Tibial nerve (tissue), 4 donors: ENCODE results near the gene CHMP1B. TPM values are rescaled to one million over a fixed set of nuclear protein-coding genes. Genes with fewer than 3 reads are reported as not detected.

Source experiments
- DNase-seq, 2 donors: peaks; one replicate each; pipeline ENCODE4 v3.0.0-alpha.2; 2019; ENCODE audit warnings: low spot score in 2 of 2
- H3K27ac ChIP-seq, 4 donors: fragments of 200-600 bp; sonication (generic) in 3 of 4; one replicate each; pipeline ENCODE4 v1.5.1; 2017 to 2019; ENCODE audit warnings: mild to moderate bottlenecking in 1 of 4
- H3K27me3 ChIP-seq, 2 donors: fragments of 200-600 bp; sonication (generic) in 1 of 2; one replicate each; pipeline versions ENCODE4 v1.5.1 to v1.6.0; 2017 to 2019
- H3K36me3 ChIP-seq, 3 donors: fragments of 200-600 bp; sonication (generic); one replicate each; pipeline ENCODE4 v1.5.1; 2018 to 2019
- H3K4me1 ChIP-seq, 4 donors: fragments of 200-600 bp; sonication (generic) in 3 of 4; one replicate each; pipeline ENCODE4 v1.5.1; 2017 to 2019
- H3K4me3 ChIP-seq, 4 donors: fragments of 200-600 bp; sonication (generic) in 3 of 4; one replicate each; pipeline ENCODE4 v1.5.1; 2017 to 2019; ENCODE audit warnings: mild to moderate bottlenecking in 1 of 4, moderate library complexity in 1 of 4
- H3K9me3 ChIP-seq, 4 donors: fragments of 200-600 bp; sonication (generic) in 3 of 4; one replicate each; pipeline ENCODE4 v1.5.1; 2017 to 2019
- EP300 ChIP-seq, 2 donors: sonication (generic); formaldehyde crosslinking; IDR thresholded peaks; one replicate each; pipeline ENCODE4 v1.6.1; 2017; ENCODE audit warnings: antibody characterized with exemption in 2 of 2, mild to moderate bottlenecking in 1 of 2
- POLR2A ChIP-seq, 2 donors: fragments of 450-650 bp; IDR thresholded peaks; one replicate each; pipeline ENCODE4 v1.6.1; 2017; ENCODE audit warnings: antibody characterized with exemption in 2 of 2, mild to moderate bottlenecking in 2 of 2, moderate library complexity in 2 of 2
- WGBS, 2 donors: methylation state at CpG; one replicate each; pipeline ENCODE4 v1.1.5; 2018; 5-methylcytosine and 5-hydroxymethylcytosine counted together
- total RNA-seq, 4 donors: library from RNA; depleted of rRNA; stranded (reverse); fragments of >200 nt; gene quantifications; one replicate each; pipeline ENCODE4 v1.1.0, GENCODE V29; 2016
- TF ChIP-seq, protein P1 (sequence below), 5 experiments: fragments of 200-600 bp in 3 of 5; fragments of 450-650 bp in 2 of 5; sonication (generic) in 3 of 5; IDR thresholded peaks; one replicate each; pipeline ENCODE4 v1.5.1; 2016 to 2019; ENCODE audit warnings: antibody characterized with exemption in 5 of 5, mild to moderate bottlenecking in 3 of 5, moderate library complexity in 2 of 5

Gene CHMP1B
- total RNA-seq, 4 donors from 2014 or later, result 31.2 to 49.8 (median 38.1) TPM

DNA sequence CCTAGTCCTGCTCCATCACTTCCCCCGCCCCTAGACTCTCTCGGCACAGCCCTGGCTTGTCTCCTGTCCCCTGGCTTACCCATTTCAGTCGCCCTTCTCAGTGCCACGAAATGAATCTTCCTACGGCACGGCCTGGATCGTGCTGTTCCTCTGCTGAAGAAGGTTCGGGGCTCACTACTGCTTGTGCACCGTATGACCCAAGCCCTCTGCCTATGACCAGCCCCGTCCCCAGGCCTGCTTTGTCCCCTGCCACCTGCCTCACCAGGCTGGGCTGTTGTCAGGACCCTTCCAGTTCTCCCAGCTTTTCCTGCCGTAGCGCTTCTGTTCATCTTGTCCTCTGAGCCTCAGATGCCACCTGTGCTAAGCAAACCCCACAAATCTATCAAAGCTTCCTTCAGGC, 13.9 kb downstream of the CHMP1B start:
- no peak overlapping the region for H3K27ac ChIP-seq
- no peak overlapping the region for H3K4me3 ChIP-seq
- no peaks in the 10 kb centered on the region for H3K9me3 ChIP-seq
- 92 to 95% methylated on average over 12 of the region's 12 CpGs for WGBS, 2 donors
- no peaks in the 10 kb centered on the region for H3K27me3 ChIP-seq
- H3K36me3 ChIP-seq, result peaks cover 0 to 17% (median 0%) of the 10 kb centered on the region in 3 donors
- TF ChIP-seq EP300 (IDR thresholded peaks at IDR 0.05), result no peak
- no peak for TF ChIP-seq POLR2A (IDR thresholded peaks at IDR 0.05)
- TF ChIP-seq, protein P1, sequence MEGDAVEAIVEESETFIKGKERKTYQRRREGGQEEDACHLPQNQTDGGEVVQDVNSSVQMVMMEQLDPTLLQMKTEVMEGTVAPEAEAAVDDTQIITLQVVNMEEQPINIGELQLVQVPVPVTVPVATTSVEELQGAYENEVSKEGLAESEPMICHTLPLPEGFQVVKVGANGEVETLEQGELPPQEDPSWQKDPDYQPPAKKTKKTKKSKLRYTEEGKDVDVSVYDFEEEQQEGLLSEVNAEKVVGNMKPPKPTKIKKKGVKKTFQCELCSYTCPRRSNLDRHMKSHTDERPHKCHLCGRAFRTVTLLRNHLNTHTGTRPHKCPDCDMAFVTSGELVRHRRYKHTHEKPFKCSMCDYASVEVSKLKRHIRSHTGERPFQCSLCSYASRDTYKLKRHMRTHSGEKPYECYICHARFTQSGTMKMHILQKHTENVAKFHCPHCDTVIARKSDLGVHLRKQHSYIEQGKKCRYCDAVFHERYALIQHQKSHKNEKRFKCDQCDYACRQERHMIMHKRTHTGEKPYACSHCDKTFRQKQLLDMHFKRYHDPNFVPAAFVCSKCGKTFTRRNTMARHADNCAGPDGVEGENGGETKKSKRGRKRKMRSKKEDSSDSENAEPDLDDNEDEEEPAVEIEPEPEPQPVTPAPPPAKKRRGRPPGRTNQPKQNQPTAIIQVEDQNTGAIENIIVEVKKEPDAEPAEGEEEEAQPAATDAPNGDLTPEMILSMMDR (IDR thresholded peaks at IDR 0.05), result no peak
- H3K4me1 ChIP-seq, result peaks cover 0 to 2% (median 0%) of the 10 kb centered on the region in 4 donors
- DNase-seq, result no peak

DNA sequence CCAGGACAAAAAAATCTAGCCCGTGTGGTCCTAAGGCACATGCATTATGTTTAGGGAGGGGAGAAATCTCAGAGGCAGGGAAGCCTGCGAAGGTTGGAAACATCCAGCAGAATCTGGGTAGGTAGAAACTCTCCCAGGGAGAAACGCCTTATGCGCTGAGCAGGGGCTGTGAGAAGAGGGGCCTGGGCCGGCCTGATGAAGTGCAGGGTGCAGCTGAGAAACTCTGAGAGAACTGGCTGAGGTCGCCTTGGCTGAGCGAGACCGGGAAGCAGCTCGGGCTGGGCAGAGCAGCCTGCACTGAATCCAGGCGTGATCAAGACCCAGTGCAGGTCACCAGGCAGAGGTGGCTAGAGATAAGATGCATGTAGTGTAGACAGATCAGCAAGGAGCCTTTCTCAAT, 15.1 kb downstream of the CHMP1B start:
- DNase-seq, result no peak
- no peak for TF ChIP-seq EP300 (IDR thresholded peaks at IDR 0.05)
- TF ChIP-seq POLR2A (IDR thresholded peaks at IDR 0.05), result no peak
- TF ChIP-seq, protein P1 (IDR thresholded peaks at IDR 0.05), result no peak
- H3K27me3 ChIP-seq, result no peaks in the 10 kb centered on the region
- no peak overlapping the region for H3K4me3 ChIP-seq
- no peaks in the 10 kb centered on the region for H3K4me1 ChIP-seq
- 73 to 86% methylated on average over 10 of the region's 10 CpGs for WGBS, 2 donors
- H3K27ac ChIP-seq, result no peak overlapping the region
- no peaks in the 10 kb centered on the region for H3K9me3 ChIP-seq
- peaks cover 0 to 17% (median 0%) of the 10 kb centered on the region in 3 donors for H3K36me3 ChIP-seq

DNA sequence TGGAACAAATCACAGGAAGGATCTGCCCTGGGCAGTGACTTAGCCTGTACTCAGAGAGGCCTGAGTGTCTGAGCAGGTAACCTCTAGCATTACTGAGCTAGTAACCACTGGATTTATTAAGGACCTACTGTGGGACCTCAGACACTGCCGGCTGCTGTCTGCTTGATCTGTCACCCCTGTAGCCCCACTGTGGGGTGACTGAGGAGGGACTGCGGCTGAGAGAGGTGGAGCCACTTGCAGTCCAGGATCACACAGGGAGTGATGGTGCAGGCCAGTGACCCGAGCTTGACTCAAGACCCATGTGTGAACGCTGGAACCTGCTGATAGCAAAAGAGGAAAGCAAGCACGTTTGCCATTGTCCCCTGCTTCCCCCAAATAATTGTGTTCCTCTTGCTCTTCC, 15.6 kb downstream of the CHMP1B start:
- Histone ChIP-seq H3K27me3 (no peaks in the 10 kb centered on the region), H3K4me3 (no peak overlapping the region), H3K9me3 (no peaks in the 10 kb centered on the region), H3K4me1 (no peaks in the 10 kb centered on the region), H3K27ac (no peak overlapping the region), H3K36me3 (peaks cover 0 to 17% (median 0%) of the 10 kb centered on the region in 3 donors)
- WGBS, 2 donors, result 77 to 82% methylated on average over 5 of the region's 5 CpGs
- TF ChIP-seq, protein P1 (IDR thresholded peaks at IDR 0.05), result no peak
- DNase-seq, result no peak

DNA sequence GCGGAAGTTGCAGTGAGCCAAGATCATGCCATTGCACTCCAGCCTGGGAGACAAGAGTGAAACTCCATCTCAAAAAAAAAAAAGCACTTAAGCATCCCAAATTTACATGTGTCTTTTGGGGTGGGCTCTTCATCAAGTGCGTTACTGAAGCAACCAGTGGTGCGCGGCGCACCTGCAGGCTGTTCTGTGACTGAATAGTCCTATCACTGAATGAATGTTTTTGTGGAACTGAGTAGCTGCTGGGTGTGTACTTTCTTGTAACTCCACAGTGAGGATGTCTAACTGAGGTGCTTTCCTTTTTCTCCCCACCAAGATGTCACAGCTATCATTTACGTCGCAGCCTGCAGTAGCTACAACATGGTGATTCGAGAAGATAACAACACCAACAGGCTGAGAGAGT, 17.0 kb downstream of the CHMP1B start:
- WGBS, 2 donors, result 94 to 97% methylated on average over 8 of the region's 8 CpGs
- Histone ChIP-seq H3K27ac (no peak overlapping the region), H3K9me3 (no peaks in the 10 kb centered on the region), H3K4me3 (no peak overlapping the region), H3K4me1 (no peaks in the 10 kb centered on the region), H3K27me3 (no peaks in the 10 kb centered on the region), H3K36me3 (peaks cover 0 to 24% (median 0%) of the 10 kb centered on the region in 3 donors)
- TF ChIP-seq POLR2A (IDR thresholded peaks at IDR 0.05) (no peak), EP300 (IDR thresholded peaks at IDR 0.05) (no peak)
- TF ChIP-seq, protein P1 (IDR thresholded peaks at IDR 0.05), result no peak
- DNase-seq, result no peak

DNA sequence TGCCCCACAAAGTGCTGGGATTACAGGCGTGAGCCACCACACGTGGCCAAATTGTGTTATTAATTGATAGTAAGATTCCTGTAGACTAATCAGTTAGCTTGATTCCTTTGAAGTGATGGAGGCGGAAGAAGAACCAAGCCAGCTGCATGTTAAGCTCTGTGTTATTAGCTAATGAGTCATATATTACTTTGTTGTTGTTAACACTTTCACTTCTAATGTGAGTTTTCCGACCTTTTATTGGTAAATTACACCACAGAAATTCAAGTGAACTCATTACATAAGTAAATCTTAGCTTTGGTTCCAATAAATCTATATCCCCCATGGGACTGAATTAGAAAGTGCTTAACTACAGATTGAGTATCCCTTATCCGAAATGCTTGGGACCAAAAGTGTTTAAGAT, 20.3 kb downstream of the CHMP1B start:
- peaks cover 0 to 51% (median 0%) of the 10 kb centered on the region in 3 donors for H3K36me3 ChIP-seq

More for the DNA sequence above, 20.3 kb downstream of the CHMP1B start:
- Histone ChIP-seq H3K9me3 (no peaks in the 10 kb centered on the region), H3K27me3 (no peaks in the 10 kb centered on the region), H3K27ac (no peak overlapping the region), H3K4me1 (no peaks in the 10 kb centered on the region), H3K4me3 (no peak overlapping the region)
- TF ChIP-seq EP300 (IDR thresholded peaks at IDR 0.05) (no peak), POLR2A (IDR thresholded peaks at IDR 0.05) (no peak)
- TF ChIP-seq, protein P1 (IDR thresholded peaks at IDR 0.05), result no peak
- no peak for DNase-seq
- 68 to 70% methylated on average over 4 to 5 of the region's 5 CpGs for WGBS, 2 donors
